ENCODE data around the gene TRPM3.

Gene TRPM3

DNA sequence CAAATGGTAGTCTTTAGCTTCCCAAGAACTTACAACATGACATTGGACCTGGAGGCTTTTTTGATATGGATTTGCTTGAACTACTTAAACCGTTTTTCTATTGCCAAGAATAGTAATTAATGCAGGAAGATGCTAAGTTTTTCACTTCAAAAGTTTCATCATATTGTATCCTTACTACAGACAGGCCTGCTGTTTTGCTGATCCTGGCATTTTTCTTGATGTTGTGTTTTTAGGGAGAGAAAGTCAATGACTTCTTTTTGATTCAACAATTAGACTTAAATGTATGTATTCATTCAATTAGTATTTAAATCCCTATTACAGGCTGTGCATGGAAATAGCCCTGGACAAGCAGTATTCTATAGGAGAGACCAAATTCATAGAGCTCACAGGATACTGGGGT, 172.7 kb downstream of the TRPM3 start:
- H3K4me3 ChIP-seq, result no peak overlapping the region
- no peak overlapping the region for H3K27ac ChIP-seq
- TF ChIP-seq CTCF (IDR thresholded peaks at IDR 0.05), result no peak
- no peak for DNase-seq (ENCODE audit: low spot score)

DNA sequence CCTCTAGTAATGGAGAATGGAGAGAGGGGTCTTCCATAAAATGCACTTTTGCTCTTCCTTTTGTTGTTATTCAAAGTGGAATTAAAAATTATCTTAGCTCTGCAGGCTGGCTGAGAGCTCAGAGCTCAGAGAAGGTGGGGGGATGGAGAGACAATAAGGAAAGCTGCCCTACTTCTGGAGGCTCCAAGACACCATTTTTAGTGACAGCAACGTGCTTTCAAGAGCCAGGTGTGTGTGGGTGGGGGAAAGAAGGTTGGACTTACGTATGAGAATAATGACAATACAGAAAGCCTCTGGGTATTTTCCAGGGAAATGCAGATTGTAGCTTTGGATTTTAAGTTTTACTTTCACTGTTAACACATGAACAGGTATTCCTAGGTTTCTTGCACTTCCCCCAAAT, 173.9 kb downstream of the TRPM3 start:
- no peak overlapping the region for H3K27ac ChIP-seq
- no peak for TF ChIP-seq CTCF (IDR thresholded peaks at IDR 0.05)
- no peak overlapping the region for H3K4me3 ChIP-seq
- no peak for DNase-seq (ENCODE audit: low spot score)

DNA sequence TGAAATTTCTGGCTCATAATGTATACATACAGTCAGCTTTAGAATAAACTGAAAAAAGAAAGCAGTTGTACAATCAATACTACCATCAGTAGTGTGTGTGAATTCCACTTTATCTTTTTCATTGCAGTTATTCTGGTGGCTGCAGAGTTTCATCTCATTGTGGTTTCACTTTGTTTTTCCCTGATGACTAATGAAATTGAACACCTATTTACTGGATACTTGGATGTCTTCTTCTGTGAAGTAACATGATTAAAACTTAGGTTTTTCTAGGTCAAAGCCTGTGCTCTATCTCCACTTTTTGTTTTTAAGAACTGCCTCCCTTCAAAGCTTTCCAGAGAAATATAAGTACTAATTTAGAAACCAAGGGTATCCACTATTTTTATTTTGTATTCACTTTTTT, 174.3 kb downstream of the TRPM3 start:
- no peak overlapping the region for H3K4me3 ChIP-seq
- no peak for DNase-seq (ENCODE audit: low spot score)
- no peak for TF ChIP-seq CTCF (IDR thresholded peaks at IDR 0.05)
- H3K27ac ChIP-seq, result no peak overlapping the region

GRCh38 chr9:70945301-70945700, 176.1 kb downstream of the TRPM3 start:
- H3K27ac ChIP-seq, result no peak overlapping the region
- DNase-seq (ENCODE audit: low spot score), result no peak
- H3K4me3 ChIP-seq, result no peak overlapping the region
- no peak for TF ChIP-seq CTCF (IDR thresholded peaks at IDR 0.05)

DNA sequence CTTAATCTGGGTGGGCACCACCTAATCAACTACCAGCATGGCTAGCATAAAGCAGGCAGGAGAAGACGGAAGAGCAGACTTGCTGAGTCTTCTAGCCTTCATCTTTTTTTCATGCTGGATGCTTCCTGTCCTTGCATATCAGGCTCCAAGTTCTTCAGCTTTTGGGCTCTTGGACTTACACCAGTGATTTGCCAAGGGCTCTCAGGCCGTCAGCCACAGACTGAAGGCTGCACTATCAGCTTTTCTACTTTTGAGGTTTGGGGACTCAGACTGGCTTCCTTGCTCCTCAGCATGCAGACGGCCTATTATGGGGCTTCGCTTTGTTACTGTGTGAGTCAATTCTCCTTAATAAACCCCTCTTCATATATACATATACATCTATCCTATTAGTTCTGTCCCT, 180.2 kb downstream of the TRPM3 start:
- Histone ChIP-seq H3K27ac (no peak overlapping the region), H3K4me3 (no peak overlapping the region)
- no peak for TF ChIP-seq CTCF (IDR thresholded peaks at IDR 0.05)
- no peak for DNase-seq (ENCODE audit: low spot score)

DNA sequence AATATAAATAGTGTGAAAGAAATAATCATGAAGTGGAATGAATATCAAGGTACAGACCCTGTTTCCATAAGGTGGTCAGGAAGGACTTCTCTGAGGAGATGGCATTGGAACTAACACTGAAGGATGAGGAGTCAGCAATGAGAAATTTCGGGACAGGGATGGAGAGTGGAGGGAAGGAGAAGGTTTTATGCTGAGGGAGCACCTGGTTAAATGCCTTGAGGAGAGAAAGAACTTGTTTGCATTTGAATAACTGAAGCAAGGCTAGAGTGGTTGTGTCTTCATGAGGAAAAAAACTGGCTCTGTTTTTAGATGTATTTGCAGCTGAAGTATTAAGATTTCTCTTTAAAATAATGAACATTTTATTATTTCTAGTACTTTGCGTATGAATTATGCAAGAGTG, 180.8 kb downstream of the TRPM3 start:
- no peak for TF ChIP-seq CTCF (IDR thresholded peaks at IDR 0.05)
- DNase-seq (ENCODE audit: low spot score), result no peak
- H3K27ac ChIP-seq, result no peak overlapping the region
- no peak overlapping the region for H3K4me3 ChIP-seq

- H3K4me3 ChIP-seq, result no peak overlapping the region
- no peak overlapping the region for H3K27ac ChIP-seq
- DNase-seq (ENCODE audit: low spot score), result no peak
- TF ChIP-seq CTCF (IDR thresholded peaks at IDR 0.05), result no peak
Measured at GRCh38 chr9:70936536-70936935, 184.9 kb downstream of the TRPM3 start.

Data from coronary artery (tissue), 2 donors.